Thymus (tissue), 11 donors: ENCODE measurements around the gene CALN1. TPM values are rescaled to one million over a fixed set of nuclear protein-coding genes. Genes with fewer than 3 reads are reported as not detected.

Source experiments
- DNase-seq, 9 donors: peaks; one replicate each; pipeline ENCODE4 v3.0.0-alpha.2; 2013; ENCODE audit warnings: low spot score in 9 of 9, low read depth in 6 of 9, missing footprints in 1 of 9
- H3K27ac ChIP-seq, 2 donors: one replicate each; pipeline ENCODE4 v1.5.1; 2013; ENCODE audit warnings: control low read depth in 1 of 2, low read depth in 1 of 2, low read length in 1 of 2, mild to moderate bottlenecking in 1 of 2, moderate library complexity in 1 of 2
- H3K27me3 ChIP-seq, 2 donors: one replicate each; pipeline ENCODE4 v1.5.1; 2013; ENCODE audit warnings: low read length in 1 of 2; ENCODE audit not compliant: control insufficient read depth in 2 of 2, insufficient read depth in 1 of 2
- H3K36me3 ChIP-seq, 2 donors: one replicate each; pipeline ENCODE4 v1.5.1; 2013; ENCODE audit warnings: low read length in 1 of 2, mild to moderate bottlenecking in 1 of 2, moderate library complexity in 1 of 2; ENCODE audit not compliant: control insufficient read depth in 2 of 2, insufficient read depth in 2 of 2
- H3K4me1 ChIP-seq, 2 donors: one replicate each; pipeline ENCODE4 v1.5.1; 2013; ENCODE audit warnings: low read length in 2 of 2; ENCODE audit not compliant: control insufficient read depth in 2 of 2, insufficient read depth in 2 of 2
- H3K4me3 ChIP-seq, 2 donors: one replicate each; pipeline ENCODE4 v1.5.1; 2013; ENCODE audit warnings: low read length in 2 of 2, control low read depth in 1 of 2, mild to moderate bottlenecking in 1 of 2
- H3K9me3 ChIP-seq, 2 donors: one replicate each; pipeline ENCODE4 v1.5.1; 2013; ENCODE audit warnings: low read length in 1 of 2, mild to moderate bottlenecking in 1 of 2; ENCODE audit not compliant: control insufficient read depth in 2 of 2, insufficient read depth in 1 of 2
- WGBS: extraction: QIAGEN DNeasy Blood & Tissue Kit; methylation state at CpG from one replicate; pipeline ENCODE4 v1.1.7; 2013; 5-methylcytosine and 5-hydroxymethylcytosine counted together
- polyA plus RNA-seq: library from polyadenylated mRNA; stranded (reverse); fragments of 200-250 nt; gene quantifications from one replicate; pipeline ENCODE4 v1.2.3, GENCODE V29; 2013
- total RNA-seq: library from RNA; stranded (reverse); fragments of 120-200 nt; gene quantifications from one replicate; pipeline ENCODE4 v1.2.4, GENCODE V29; 2013
- donor health status: healthy.

Gene CALN1
- total and polyA plus RNA-seq, 2 donors: 9.0 to 36.8 TPM

DNA sequence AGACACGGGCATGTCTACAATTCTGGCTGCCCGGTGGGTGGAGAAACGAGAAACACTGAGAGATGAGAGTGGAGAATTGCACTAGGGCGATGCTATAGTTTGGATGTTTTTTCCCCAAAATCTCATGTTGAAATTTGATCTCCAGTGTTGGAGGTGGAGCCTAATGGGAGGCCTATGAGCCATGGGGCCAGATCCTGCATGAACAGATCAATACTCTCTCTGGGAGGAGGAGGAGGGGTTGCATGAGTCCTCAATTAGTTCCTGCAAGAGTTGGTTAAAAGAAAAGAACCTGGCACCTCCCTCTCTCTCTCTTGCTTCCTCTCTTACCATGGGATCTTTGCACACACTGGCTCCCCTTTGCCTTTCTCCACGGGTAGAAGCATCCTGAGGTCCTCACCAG is 299.1 kb downstream of the CALN1 start:
- no peaks in the 10 kb centered on the region for H3K27me3 ChIP-seq
- DNase-seq: no peak
- H3K4me3 ChIP-seq: no peak overlapping the region
- H3K27ac ChIP-seq: no peak overlapping the region
- H3K4me1 ChIP-seq: no peaks in the 10 kb centered on the region
- peaks cover 0 to 18% of the 10 kb centered on the region in 2 donors for H3K9me3 ChIP-seq
- H3K36me3 ChIP-seq: peaks cover 0 to 18% of the 10 kb centered on the region in 2 donors
- 96% methylated on average over 5 of the region's 5 CpGs for WGBS

GRCh38 chr7:72112530-72112929 is 299.6 kb downstream of the CALN1 start:
- Histone ChIP-seq H3K27ac (no peak overlapping the region), H3K36me3 (peaks cover 0 to 18% of the 10 kb centered on the region in 2 donors), H3K4me1 (no peaks in the 10 kb centered on the region), H3K27me3 (no peaks in the 10 kb centered on the region), H3K9me3 (peaks cover 0 to 23% of the 10 kb centered on the region in 2 donors), H3K4me3 (no peak overlapping the region)
- no peak for DNase-seq
- 96% methylated on average over 4 of the region's 4 CpGs for WGBS

DNA sequence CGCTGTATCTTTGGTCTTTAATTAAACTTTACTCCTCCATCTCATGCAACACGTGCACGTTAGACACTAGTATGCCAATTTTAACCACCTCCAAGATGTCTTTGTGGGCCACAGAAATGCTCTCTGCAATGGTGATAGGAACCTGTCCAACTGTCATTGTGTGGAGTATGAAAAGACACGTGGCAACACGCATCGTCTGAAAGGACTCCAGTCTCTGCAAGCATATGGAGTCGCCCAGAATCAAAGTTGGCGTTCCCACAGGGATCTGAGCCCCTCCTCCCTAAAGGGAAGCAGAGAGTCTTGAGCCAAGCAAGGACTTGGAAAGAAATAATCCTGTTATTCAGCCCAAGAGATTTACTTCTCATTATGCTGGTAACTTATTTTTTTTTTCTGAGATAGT is 301.1 kb downstream of the CALN1 start:
- Histone ChIP-seq H3K4me1 (no peaks in the 10 kb centered on the region), H3K9me3 (peaks cover 0 to 23% of the 10 kb centered on the region in 2 donors)
- WGBS: 95% methylated on average over 8 of the region's 8 CpGs

DNA sequence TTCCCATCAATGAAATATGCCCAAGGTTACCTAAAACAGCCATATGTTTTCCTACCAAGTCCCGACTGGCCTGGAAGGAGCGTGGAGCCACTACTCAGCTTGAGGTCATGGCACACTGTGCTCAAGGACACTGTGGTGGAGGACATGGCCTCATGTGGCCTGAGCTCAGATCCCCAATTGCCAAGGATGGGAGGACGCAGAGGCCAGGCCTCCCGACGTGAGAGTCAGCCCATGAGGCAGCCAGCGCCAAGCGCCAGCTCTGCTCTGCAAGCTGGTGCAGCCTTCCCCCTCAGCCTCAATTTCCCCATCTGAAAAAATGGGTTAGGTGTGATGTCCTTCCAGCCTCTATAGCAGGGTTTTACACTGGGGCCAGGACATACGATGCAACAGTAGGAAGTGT is 302.6 kb downstream of the CALN1 start:
- 97% methylated on average over 8 of the region's 8 CpGs for WGBS
- peaks cover 0 to 23% of the 10 kb centered on the region in 2 donors for H3K9me3 ChIP-seq
- no peak for DNase-seq
- H3K4me3 ChIP-seq: no peak overlapping the region
- H3K4me1 ChIP-seq: no peaks in the 10 kb centered on the region
- no peak overlapping the region for H3K27ac ChIP-seq
- peaks cover 8 to 36% of the 10 kb centered on the region in 2 donors for H3K36me3 ChIP-seq
- H3K27me3 ChIP-seq: no peaks in the 10 kb centered on the region

More for the DNA sequence above, 301.1 kb downstream of the CALN1 start:
- Histone ChIP-seq H3K4me3 (no peak overlapping the region), H3K36me3 (peaks cover under 1 to 23% of the 10 kb centered on the region in 2 donors), H3K27me3 (no peaks in the 10 kb centered on the region), H3K27ac (no peak overlapping the region)
- DNase-seq: no peak

- no peak overlapping the region for H3K4me3 ChIP-seq
- peaks cover 20 to 58% of the 10 kb centered on the region in 2 donors for H3K36me3 ChIP-seq
- DNase-seq: no peak
- 86% methylated on average over 1 of the region's 1 CpG for WGBS
- H3K27me3 ChIP-seq: no peaks in the 10 kb centered on the region
- H3K27ac ChIP-seq: no peak overlapping the region
- H3K9me3 ChIP-seq: peaks cover 0 to 23% of the 10 kb centered on the region in 2 donors
- H3K4me1 ChIP-seq: no peaks in the 10 kb centered on the region
Observed at GRCh38 chr7:72106405-72106804, 305.7 kb downstream of the CALN1 start.

GRCh38 chr7:72101444-72101843 is 310.7 kb downstream of the CALN1 start:
- DNase-seq: no peak
- 98% methylated on average over 6 of the region's 6 CpGs for WGBS
- Histone ChIP-seq H3K4me1 (no peaks in the 10 kb centered on the region), H3K9me3 (no peaks in the 10 kb centered on the region), H3K27me3 (no peaks in the 10 kb centered on the region), H3K4me3 (no peak overlapping the region), H3K27ac (no peak overlapping the region), H3K36me3 (peaks cover 29 to 74% of the 10 kb centered on the region in 2 donors)

- H3K27ac ChIP-seq: no peak overlapping the region
- peaks cover 21 to 70% of the 10 kb centered on the region in 2 donors for H3K36me3 ChIP-seq
- H3K9me3 ChIP-seq: no peaks in the 10 kb centered on the region
- no peak overlapping the region for H3K4me3 ChIP-seq
- DNase-seq: no peak
- H3K4me1 ChIP-seq: no peaks in the 10 kb centered on the region
- no peaks in the 10 kb centered on the region for H3K27me3 ChIP-seq
- 95% methylated on average over 6 of the region's 6 CpGs for WGBS
Observed at GRCh38 chr7:72099784-72100183, 312.4 kb downstream of the CALN1 start.

GRCh38 chr7:72098807-72099580 is 313.1 kb downstream of the CALN1 start:
- Histone ChIP-seq H3K4me3 (no peak overlapping the region), H3K4me1 (no peaks in the 10 kb centered on the region), H3K27me3 (no peaks in the 10 kb centered on the region), H3K36me3 (peaks cover 18 to 65% of the 10 kb centered on the region in 2 donors), H3K27ac (no peak overlapping the region), H3K9me3 (no peaks in the 10 kb centered on the region)
- DNase-seq: no peak
- 92% methylated on average over 16 of the region's 16 CpGs for WGBS

GRCh38 chr7:72097226-72097625 is 314.9 kb downstream of the CALN1 start:
- no peak for DNase-seq
- Histone ChIP-seq H3K27me3 (no peaks in the 10 kb centered on the region), H3K4me1 (no peaks in the 10 kb centered on the region), H3K4me3 (no peak overlapping the region), H3K9me3 (no peaks in the 10 kb centered on the region), H3K27ac (no peak overlapping the region), H3K36me3 (peaks cover 13 to 51% of the 10 kb centered on the region in 2 donors)
- WGBS: 97% methylated on average over 3 of the region's 3 CpGs
